ENCODE results near the gene MARK4. TPM values are rescaled to one million over a fixed set of nuclear protein-coding genes. Genes with fewer than 3 reads are reported as not detected.

The MARK4 gene
- total RNA-seq, 2 donors from 2014 or later, result 12.7 to 28.6 TPM

- Histone ChIP-seq H3K36me3 (no peaks in the 10 kb centered on the region), H3K4me3 (no peak overlapping the region), H3K9me3 (no peaks in the 10 kb centered on the region), H3K4me1 (no peaks in the 10 kb centered on the region), H3K27me3 (peaks cover 25% of the 10 kb centered on the region), H3K9ac (ENCODE audit: low read depth in 2 of 2, low read length in 2 of 2) (no peak overlapping the region), H3K27ac (no peak overlapping the region)
- no peak for DNase-seq
- no peak for TF ChIP-seq CTCF (IDR thresholded peaks at IDR 0.05)
- intact Hi-C loops (cut with DNase I), result no loop called here
These were observed 38.0 kb upstream of the MARK4 start for GRCh38 chr19:45213031-45213430.

- no peak for DNase-seq
- TF ChIP-seq CTCF (IDR thresholded peaks at IDR 0.05), result no peak
- Histone ChIP-seq H3K27ac (no peak overlapping the region), H3K9me3 (no peaks in the 10 kb centered on the region), H3K36me3 (no peaks in the 10 kb centered on the region), H3K9ac (ENCODE audit: low read depth in 2 of 2, low read length in 2 of 2) (no peak overlapping the region), H3K4me3 (no peak overlapping the region), H3K27me3 (peaks cover 34% of the 10 kb centered on the region), H3K4me1 (no peaks in the 10 kb centered on the region)
- intact Hi-C loops (cut with DNase I), result no loop called here
These were observed 35.5 kb upstream of the MARK4 start for GRCh38 chr19:45215391-45216191.

- Histone ChIP-seq H3K4me3 (no peak overlapping the region), H3K4me1 (no peaks in the 10 kb centered on the region), H3K36me3 (no peaks in the 10 kb centered on the region), H3K27ac (no peak overlapping the region), H3K27me3 (peaks cover 34% of the 10 kb centered on the region), H3K9me3 (no peaks in the 10 kb centered on the region), H3K9ac (ENCODE audit: low read depth in 2 of 2, low read length in 2 of 2) (no peak overlapping the region)
- no peak for DNase-seq
- no peak for TF ChIP-seq CTCF (IDR thresholded peaks at IDR 0.05)
- intact Hi-C loops (cut with DNase I), result no loop called here
These were observed 34.4 kb upstream of the MARK4 start for GRCh38 chr19:45216667-45217066.

GRCh38 chr19:45217193-45217956 lies 33.7 kb upstream of the MARK4 start:
- H3K9ac ChIP-seq (ENCODE audit: low read depth in 2 of 2, low read length in 2 of 2), result no peak overlapping the region
- no peaks in the 10 kb centered on the region for H3K36me3 ChIP-seq
- H3K27me3 ChIP-seq, result peaks cover 34% of the 10 kb centered on the region
- no peak overlapping the region for H3K4me3 ChIP-seq
- H3K27ac ChIP-seq, result no peak overlapping the region
- no peaks in the 10 kb centered on the region for H3K9me3 ChIP-seq
- DNase-seq, result no peak
- intact Hi-C loops (cut with DNase I), result no loop called here
- no peak for TF ChIP-seq CTCF (IDR thresholded peaks at IDR 0.05)
- no peaks in the 10 kb centered on the region for H3K4me1 ChIP-seq

GRCh38 chr19:45217957-45218334 lies 33.1 kb upstream of the MARK4 start:
- no peak for TF ChIP-seq CTCF (IDR thresholded peaks at IDR 0.05)
- no peak overlapping the region for H3K9ac ChIP-seq (ENCODE audit: low read depth in 2 of 2, low read length in 2 of 2)
- H3K4me3 ChIP-seq, result no peak overlapping the region
- H3K9me3 ChIP-seq, result no peaks in the 10 kb centered on the region
- no peak for DNase-seq
- H3K4me1 ChIP-seq, result no peaks in the 10 kb centered on the region
- peaks cover 34% of the 10 kb centered on the region for H3K27me3 ChIP-seq
- H3K27ac ChIP-seq, result no peak overlapping the region
- H3K36me3 ChIP-seq, result no peaks in the 10 kb centered on the region
- intact Hi-C loops (cut with DNase I), result no loop called here

All from colonic mucosa (tissue), 4 donors.